ENCODE results near the gene CBX7.

- TF ChIP-seq LEF1 (IDR thresholded peaks at IDR 0.05; ENCODE audit: borderline replicate concordance) (no peak), FOXA1 (IDR thresholded peaks at IDR 0.05) (no peak), HDGF (IDR thresholded peaks at IDR 0.05; ENCODE audit: borderline replicate concordance) (no peak), FOXK2 (IDR thresholded peaks at IDR 0.05) (no peak)
Measured at GRCh38 chr22:39130892-39131855, 21.3 kb downstream of the CBX7 start.
